ENCODE data around the gene FBRSL1.
A peak's percentile ranks its signal among the peaks of the same experiment; 100 is the strongest.

The FBRSL1 gene

GRCh38 chr12:132492522-132492921, 2.6 kb downstream of the FBRSL1 start:
- DNase-seq = no peak
- intact Hi-C loops (cut with DNase I) = loop anchor here (5.0 kb wide), 1 partner anchor 35 kb away; no protein-coding TSS in a partner anchor

- no peak for DNase-seq
- intact Hi-C loops (cut with DNase I) = loop anchor here (5.0 kb wide), 1 partner anchor 34 kb away; no protein-coding TSS in a partner anchor
Observed at GRCh38 chr12:132492951-132493350, 3.0 kb downstream of the FBRSL1 start.

DNA sequence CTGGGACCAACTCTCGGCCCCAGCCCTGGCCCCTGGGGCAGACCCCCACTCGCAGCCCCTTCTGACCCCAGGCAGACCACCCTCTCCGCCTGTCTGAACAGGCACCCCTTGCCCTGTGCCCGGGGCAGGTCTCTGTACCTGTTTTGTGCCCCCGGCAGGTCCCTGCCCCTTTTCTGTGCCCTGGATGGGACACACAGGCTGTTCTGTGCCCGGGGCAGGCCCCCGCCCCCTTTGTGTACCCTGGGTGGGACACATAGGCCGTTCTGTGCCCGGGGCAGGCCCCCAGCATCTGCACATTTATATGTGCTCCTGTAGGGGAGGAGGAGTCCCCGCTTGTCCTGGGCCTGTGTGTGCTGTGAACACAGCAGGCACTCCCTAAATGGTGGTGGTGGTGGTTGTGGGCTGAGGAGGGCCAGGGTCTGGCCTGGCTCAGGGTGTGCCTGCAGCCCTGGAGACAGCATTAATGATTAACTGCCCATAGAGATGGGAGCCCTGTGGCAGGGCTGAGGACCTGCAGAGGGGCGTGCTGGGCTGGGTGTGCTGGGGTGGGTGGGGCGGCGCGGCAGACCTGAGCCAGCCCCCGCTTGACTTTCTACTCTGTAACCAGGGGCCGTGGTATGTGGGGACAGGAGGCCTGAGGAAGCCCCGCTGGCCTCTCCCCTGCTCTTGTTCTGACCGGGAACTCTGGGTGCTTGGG, 3.7 kb downstream of the FBRSL1 start:
- intact Hi-C loops (cut with DNase I) = loop anchor here (5.0 kb wide), 1 partner anchor 34 kb away; no protein-coding TSS in a partner anchor
- DNase-seq = no peak

DNA sequence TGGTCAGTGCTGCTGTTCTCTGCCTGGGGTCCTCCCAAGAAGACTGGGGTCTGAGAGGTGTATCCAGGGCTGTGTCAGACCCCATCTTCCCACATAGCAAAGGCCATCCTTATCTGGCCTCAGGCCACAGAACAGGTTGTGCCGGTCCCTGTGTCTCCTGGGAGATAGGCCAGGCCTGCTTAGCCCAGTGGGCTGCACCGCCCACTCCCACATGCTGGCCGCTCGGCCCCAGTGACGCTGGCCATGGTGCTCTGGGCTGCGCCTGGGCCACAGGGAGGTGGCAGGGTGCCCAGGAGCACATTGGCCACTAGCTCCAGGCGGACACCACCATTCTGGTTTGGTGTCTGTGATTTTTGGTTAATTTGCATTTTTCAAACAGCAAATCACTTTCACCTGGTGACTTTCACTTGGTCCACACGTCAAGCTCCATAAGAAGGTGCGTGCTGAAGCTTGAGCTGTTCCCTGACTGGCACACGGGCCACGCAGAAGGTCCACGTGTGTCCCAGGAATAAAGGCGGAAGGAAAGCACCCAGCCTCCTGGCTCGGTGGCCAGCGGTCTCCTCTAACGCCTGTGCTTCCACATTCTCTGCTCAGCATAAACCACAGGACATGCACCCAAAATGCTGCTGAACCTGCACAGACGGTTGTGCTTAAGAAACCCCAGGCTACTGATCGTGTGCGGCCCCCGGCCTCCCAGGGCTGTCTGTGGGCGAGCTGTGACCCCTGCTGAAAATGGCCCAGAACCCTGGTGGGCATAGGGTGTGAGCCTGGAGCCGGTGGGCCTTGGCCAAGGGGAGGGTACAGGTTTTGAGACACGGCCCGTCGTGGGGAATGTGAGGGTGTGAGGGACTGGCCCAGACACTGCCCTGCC, 4.6 kb downstream of the FBRSL1 start:
- intact Hi-C loops (cut with DNase I) = loop anchor here (5.0 kb wide), 1 partner anchor 33 kb away; no protein-coding TSS in a partner anchor
- peak in 4 of 42 donors; percentile 28 to 66 (median 40) for DNase-seq

DNA sequence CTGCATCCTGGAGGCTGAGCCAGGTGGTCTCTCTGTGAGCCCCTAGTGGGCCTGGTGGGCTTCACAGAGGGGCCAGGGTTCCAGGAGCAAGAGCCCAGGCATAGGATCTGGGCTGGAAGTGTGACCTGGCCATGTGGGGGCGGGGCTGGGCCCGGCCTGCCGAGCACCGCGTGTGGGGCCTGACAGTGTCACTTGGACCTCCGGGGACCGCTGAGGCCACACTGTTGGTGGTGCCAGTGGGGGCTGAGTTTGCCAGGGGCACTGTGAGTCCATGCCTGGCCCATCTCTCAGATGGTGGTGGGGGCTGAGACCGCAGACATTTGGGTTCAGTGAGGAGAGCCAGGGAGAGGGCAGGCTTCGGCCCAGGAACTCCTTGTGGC, 5.2 kb downstream of the FBRSL1 start:
- no peak for DNase-seq
- intact Hi-C loops (cut with DNase I) = no loop called here

DNA sequence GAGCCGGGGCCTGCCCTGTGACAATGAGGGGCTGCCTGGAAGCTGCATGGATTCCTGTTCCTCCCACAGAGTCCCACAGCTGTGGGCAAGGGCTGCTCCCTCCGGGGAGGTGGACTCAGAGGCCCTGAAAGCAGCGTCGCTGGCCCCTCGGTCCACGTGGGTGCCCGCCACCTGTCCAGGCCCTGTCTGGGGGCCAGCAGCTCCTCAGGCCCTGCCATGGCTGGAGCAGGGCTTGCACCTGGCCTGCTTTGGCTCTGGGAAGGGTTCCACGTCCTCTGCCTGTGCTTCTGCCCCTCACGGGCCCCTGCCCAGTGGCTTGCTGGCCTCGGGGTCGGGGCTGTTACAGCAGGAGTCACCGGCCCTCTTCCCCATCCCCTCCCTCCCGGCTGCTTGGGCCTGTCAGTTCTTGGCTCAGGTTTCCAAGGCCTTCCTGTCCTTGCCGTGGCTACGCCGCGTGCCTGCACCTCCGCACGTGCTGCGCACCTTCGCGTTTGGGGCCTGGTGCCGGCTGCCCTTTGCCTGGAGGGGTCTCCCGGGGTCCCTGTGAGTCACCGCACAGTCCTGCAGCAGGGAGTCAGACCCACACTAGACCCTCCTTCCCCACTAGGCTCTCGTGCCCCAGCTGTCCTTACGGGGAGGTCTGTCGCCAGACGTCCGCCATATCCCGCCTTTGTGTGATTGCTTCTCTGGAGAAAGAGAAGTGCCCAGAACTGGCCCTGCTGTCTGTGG, 5.8 kb downstream of the FBRSL1 start:
- intact Hi-C loops (cut with DNase I) = no loop called here
- DNase-seq = no peak

- no peak for DNase-seq
- intact Hi-C loops (cut with DNase I) = no loop called here
Observed at GRCh38 chr12:132496358-132496669, 6.4 kb downstream of the FBRSL1 start.

- no peak for DNase-seq
- intact Hi-C loops (cut with DNase I) = no loop called here
Observed at GRCh38 chr12:132496710-132497109, 6.8 kb downstream of the FBRSL1 start.

DNA sequence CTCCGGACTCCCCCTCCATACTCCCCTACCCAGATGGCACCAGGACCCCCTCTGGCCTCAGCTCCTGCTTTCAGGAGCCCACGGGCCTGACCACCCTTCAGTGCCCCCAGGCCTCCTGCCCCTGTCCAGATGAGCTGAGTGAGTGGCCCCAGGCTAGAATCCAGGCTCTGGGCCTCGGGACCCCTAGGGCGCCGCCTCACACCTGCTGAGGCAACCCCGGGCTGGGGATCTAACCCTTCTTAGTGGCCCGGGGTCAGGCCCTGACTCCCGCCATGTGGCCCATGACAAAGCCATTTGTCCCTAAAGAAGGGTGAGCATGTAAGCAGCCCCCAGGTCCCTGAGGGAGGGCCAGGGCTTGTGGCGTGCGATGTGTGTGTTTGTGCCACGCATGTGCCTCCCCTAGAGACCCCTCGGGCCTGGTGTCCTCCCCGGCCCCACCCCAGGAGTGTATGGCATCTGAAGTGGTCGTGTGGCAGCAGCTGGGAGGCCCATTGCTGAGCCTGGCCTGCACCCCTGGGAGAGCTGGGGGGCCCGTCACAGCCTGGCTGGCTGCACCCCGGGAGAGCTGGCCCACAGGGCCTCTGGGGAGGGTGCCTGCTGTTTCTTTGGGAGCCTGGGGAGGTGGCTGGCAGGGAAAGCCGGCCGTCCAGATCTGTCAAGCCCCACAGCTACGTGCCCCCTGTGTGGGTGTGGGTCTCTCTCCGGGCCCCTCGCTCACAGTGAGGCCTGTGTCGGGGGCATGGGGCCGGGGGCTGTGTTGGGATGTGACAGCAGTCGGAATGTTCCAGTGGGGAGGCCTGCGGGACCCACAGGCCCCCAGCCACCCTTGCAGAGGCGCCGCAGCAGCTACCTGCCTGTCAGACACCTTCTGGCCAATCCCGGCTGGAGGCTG, 7.8 kb downstream of the FBRSL1 start:
- intact Hi-C loops (cut with DNase I) = no loop called here
- DNase-seq = no peak

GRCh38 chr12:132498931-132499330, 9.0 kb downstream of the FBRSL1 start:
- intact Hi-C loops (cut with DNase I) = no loop called here
- no peak for DNase-seq

DNA sequence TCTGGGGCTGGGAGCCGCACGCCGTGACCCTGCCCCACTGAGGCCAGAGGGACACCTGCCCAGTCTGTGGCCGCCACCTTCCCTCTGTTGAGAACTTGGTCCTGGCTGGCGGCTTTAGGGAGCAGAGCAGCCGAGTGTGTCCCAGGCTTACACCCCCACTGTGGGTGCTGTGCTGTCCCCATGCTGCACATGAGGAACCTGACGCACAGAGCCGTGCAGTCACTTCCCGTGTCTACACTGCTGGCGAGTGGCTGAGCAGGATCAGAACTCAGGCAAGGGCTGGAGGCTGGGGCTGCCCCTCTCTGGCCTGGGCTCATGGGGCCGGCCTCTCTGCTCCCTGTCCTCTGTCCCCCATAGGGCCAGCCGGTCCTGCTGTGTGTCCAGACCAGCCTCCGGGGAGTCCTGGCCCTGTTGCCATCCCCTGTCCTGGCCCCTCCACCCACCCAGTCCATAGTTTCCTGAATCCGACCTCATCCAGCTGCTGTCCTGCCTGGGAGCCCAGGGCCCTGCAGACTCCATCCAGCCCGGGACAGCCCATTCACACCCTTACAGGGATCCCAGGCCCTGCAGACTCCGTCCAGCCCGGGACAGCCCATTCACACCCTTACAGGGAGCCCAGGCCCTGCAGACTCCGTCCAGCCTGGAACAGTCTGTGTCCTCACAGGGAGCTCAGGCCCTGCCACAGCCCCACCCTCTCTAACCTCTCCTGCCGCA, 10.3 kb downstream of the FBRSL1 start:
- intact Hi-C loops (cut with DNase I) = no loop called here

DNA sequence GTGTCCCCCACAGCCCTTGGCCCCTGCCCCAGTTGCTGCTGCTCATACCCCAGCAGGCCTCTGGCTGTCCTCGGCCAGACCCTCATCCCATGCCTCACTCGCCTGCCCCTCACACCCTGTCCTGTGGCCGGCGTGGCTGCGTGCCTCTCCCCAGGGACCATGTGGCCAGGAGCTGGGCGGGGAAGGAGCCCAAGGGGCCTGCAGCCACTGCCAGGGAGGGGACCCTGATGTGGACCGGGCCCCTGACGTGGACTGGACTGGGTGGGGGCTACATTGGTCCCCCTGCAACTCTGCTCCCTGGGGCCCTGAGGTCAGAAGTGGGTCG, 10.9 kb downstream of the FBRSL1 start:
- DNase-seq = no peak
- intact Hi-C loops (cut with DNase I) = no loop called here

More for the DNA sequence above, 10.3 kb downstream of the FBRSL1 start:
- no peak for DNase-seq

DNA sequence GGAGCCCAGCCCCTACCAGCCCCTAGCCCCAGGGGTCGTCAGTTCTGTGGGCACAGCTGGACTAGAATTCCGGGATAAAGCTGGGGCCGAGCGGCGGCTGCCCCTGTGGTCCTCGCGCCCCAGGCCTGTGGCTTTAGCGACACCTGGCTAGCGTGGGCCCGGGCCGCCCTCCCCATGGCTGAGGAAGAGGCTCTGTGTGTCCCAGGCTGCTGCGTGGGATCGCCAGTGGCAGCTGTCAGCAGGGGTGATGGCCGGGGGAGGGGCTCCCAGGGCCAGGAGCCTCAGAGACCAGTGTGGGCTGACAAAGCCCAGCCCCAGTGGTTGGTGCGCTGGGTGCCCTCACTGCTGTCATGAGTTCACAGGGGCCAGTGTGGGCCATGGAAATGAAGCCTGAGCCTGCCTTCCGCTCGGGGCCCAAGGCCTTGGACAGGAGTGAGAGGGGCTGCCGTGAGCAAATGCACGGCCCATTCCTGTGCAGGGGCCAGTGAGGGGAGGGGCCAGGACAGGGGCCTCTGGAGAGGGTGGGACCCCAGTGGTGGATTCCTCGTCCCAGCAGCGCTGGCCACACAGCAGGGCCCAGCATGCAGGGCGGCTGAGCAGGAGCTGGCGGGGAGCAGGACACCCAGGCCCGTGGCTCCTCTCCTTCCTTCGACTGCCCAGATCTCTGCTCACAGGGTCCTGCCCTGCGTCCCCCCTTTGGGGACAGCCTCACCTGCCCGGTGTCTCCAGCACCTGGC, 11.4 kb downstream of the FBRSL1 start:
- intact Hi-C loops (cut with DNase I) = no loop called here
- no peak for DNase-seq

GRCh38 chr12:132502149-132502881, 12.4 kb downstream of the FBRSL1 start:
- intact Hi-C loops (cut with DNase I) = no loop called here
- DNase-seq = no peak

DNA sequence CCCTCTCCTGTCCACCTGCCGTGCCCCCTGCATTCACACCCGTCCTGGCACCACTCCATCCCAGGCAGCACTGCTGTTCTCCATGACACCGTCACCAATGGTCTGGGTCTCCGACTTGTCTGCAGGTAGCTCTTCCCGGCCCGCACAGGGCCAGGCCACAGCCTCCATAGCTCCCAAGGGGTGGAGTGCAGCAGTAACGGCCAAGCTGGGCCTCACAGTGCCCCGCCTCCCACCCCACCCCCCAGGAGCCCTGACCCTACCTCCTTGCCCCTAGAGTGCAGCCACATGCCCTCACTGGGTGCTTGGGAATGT, 12.9 kb downstream of the FBRSL1 start:
- intact Hi-C loops (cut with DNase I) = no loop called here
- DNase-seq = no peak

GRCh38 chr12:132503618-132504204, 13.8 kb downstream of the FBRSL1 start:
- DNase-seq = no peak
- intact Hi-C loops (cut with DNase I) = no loop called here

All from head of caudate nucleus (tissue), 42 donors.